T-helper 2 cell treated with Interferon-gamma antibody and Interleukin-4, amounts not matched to agents 100 ng/mL and 5 ng/mL, for 36 hours (primary cell): ENCODE measurements around the gene SRL. TPM values are rescaled to one million over a fixed set of nuclear protein-coding genes. Genes with fewer than 3 reads are reported as not detected.
"Not testable (repeated sequence)": the region's sequence is repeated elsewhere in the genome, so short reads cannot be mapped to it uniquely, and the experiment has no call there.

Source experiments
- intact Hi-C: fragments of 100-400 bp; cut with micrococcal nuclease; formaldehyde crosslinking; loops from one replicate; pipeline ENCODE4 v1.15.1; 2023
- total RNA-seq: library from RNA; stranded (reverse); gene quantifications from 2 replicates; pipeline ENCODE4 v1.2.3, GENCODE V29; 2022

Gene SRL
- total RNA-seq, 1 donor from 2014 or later: not detected

GRCh38 chr16:4175849-4176248, 66.0 kb downstream of the SRL start:
- intact Hi-C loops: no loop called here

- intact Hi-C loops: no loop called here
Measured at GRCh38 chr16:4172070-4172469, 69.8 kb downstream of the SRL start.

DNA sequence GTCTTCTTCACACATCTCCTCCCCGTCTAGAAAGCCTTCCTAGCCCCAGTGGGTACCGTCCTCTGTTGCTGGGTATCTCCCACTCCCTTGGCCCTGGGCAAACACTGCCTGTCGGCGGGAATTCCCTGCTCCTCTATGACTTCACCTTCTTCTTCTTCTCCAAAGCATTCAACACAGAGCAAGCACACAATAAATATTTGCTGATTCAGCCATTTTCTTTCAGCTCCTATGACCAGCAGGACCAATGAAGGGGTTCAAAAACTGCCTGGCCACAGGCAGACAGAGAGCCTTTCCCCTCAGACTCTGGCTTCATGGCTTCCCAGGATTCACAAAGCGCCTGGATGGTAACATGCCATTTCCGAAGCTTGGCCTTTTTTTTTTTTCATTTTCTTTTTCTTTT, 72.5 kb downstream of the SRL start:
- intact Hi-C loops: no loop called here

GRCh38 chr16:4166821-4167220, 75.1 kb downstream of the SRL start:
- intact Hi-C loops: no loop called here

DNA sequence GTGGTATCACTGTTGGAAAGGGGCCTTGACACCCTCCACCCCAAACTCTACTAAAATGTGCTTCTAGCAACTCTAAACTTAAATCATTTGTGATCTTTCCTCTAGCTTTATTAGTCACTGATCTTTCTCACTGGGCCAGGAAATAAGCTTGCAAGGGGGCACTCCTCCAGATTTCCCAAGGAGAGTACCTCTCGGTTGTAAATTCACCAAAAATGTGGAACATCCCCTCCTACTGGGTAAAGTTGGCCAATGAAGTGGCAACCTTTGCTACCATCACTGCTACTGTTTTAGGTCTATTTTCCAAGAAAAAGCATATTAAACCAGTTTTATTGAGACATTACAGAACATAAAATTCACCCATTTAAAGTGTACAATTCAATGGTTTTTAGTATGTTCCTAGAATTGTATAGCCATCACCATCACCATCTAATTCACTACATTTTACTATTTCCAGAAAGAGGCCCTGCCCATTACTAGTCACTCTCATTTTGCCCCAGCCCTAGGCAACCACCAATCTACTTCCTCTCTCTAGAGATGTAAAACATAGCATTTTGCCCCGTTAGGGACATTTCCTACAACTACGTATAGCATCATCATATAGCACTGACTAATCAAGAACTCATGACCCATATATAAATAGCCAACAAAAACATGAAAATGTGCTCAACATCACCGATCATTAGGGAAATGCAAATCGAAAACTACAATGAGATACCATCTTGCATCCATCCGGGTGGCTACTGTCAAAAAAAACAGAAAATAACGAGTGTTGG, 81.0 kb downstream of the SRL start:
- intact Hi-C loops: no loop called here

GRCh38 chr16:4159726-4160125, 82.2 kb downstream of the SRL start:
- intact Hi-C loops: no loop called here

GRCh38 chr16:4158143-4159093, 83.5 kb downstream of the SRL start:
- intact Hi-C loops: no loop called here

DNA sequence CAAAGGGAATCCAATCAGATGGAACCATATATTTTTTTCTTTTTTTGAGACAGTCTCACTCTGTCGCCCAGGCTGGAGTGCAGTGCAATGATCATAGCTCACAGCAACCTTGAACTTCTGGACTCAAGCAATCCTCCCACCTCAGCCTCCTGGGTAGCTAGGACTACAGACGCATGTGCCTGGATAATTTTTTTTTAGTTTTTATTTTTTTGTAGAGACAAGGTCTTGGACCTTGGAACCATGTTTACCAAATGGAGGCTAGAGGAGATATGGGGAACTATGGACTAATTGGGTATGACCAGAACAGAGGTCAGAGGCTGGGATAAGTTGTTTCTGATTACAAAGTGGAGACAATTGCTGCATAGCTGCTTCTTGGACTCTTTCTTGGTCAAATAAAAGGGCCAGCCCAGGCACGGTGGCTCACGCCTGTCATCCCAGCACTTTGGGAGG, 84.5 kb downstream of the SRL start:
- intact Hi-C loops: no loop called here

DNA sequence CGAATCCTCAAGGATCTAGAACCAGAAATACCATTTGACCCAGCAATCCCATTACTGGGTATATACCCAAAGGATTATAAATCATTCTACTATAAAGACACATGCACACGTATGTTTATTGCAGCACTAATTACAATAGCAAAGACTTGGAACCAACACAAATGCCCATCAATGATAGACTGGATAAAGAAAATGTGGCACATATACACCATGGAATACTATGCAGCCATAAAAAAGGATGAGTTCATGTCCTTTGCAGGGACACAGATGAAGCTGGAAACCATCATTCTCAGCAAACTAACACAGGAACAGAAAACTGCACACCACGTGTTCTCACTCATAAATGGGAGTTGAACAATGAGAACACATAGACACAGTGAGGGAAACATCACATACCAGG, 85.4 kb downstream of the SRL start:
- intact Hi-C loops: not testable (repeated sequence)

DNA sequence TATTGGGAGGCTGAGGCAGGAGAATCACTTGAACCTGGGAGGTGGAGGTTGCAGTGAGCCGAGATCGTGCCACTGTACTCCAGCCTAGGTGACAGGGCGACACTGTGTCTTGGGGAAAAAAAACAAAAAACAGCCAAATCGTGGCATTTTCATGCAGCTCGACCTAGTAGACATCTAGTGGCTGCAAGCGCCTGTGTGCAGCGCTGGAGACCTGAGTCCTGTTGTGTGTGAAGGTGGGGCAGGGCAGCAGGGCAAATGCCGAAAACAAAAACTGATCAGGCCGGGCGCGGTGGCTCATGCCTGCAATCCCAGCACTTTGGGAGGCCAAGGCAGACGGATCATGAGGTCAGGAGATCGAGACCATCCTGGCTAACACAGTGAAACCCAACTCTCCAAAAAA, 88.5 kb downstream of the SRL start:
- intact Hi-C loops: not testable (repeated sequence)

- intact Hi-C loops: no loop called here
Measured at GRCh38 chr16:4152267-4152666, 89.6 kb downstream of the SRL start.

DNA sequence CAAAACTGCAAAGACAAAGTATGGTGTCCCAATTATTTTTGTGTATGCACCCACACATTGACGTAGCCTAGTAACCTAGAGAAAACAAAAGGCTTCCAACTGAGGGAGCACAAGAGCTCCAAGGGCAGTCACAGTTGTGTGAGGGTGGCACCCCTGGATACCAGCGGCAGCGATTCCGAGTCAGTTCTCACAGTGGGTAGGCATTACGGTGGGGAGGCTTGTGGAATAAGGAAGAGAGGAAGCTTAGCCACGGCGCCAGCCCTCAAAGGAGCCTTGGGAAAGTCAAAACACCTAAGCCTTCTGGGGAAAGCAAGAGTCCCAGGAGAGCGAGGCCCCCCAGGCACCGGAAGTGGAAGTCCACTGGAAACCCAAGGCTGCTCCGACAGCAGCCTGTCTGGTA, 94.6 kb downstream of the SRL start:
- intact Hi-C loops: no loop called here

DNA sequence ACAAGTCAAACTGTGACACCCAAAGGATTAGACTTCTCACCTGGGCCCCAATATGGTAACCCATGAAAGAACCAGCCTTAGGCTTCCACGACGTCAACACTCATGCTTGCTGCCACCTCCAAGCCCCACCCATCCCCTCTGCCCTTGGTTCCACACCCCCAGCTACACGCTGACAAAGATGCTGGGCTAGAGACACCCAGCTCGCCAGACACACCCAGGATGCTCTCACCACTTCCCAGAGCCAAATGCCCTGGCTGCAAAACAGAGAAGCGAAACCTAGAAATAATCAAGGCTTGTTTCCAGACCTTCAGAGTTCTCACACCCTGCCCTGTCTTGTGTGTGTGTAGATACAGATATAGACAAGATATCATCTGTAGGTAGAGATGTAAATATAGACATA, 99.6 kb downstream of the SRL start:
- intact Hi-C loops: no loop called here

DNA sequence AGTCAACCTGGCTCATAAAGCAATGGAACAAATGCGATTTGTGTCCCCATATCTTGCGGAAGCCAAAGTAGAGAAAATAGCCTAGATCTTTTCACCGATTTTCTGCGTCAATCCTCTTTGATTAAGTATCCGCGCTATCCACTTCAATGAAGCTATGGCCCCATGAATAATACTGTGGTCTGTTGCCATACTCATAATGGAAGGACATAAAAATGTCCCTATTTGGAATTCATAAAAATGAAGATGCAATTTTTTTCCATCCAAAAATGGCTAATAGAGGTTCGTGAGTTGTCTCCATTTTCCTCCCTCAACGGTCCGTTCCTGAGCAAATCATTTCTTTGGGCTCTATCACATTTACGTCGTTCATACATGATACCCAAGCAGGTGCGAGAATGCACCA, 100.3 kb downstream of the SRL start:
- intact Hi-C loops: no loop called here

GRCh38 chr16:4140652-4141051, 101.2 kb downstream of the SRL start:
- intact Hi-C loops: no loop called here

- intact Hi-C loops: no loop called here
Measured at GRCh38 chr16:4139968-4140367, 101.9 kb downstream of the SRL start.

Other genes starting within 250 kb of the SRL start
- 7.8 and 8.9 TPM in 2 replicates for gene ADCY9, start 125.6 kb downstream of the SRL start, total RNA-seq
- 25.4 and 27.0 TPM in 2 replicates for gene TFAP4, start 30.9 kb upstream of the SRL start, total RNA-seq
- gene GLIS2, start 74.0 kb upstream of the SRL start, total RNA-seq: 0.64 and 0.77 TPM in 2 replicates
- gene PAM16, start 109.2 kb upstream of the SRL start, total RNA-seq: 48.5 and 48.9 TPM in 2 replicates
- gene VASN, start 129.8 kb upstream of the SRL start, total RNA-seq: not detected in 2 replicates
- 200 and 202 TPM in 2 replicates for gene CORO7, start 174.5 kb upstream of the SRL start, total RNA-seq
- 66.0 and 68.6 TPM in 2 replicates for gene DNAJA3, start 183.8 kb upstream of the SRL start, total RNA-seq
- 45.1 and 45.7 TPM in 2 replicates for gene NMRAL1, start 232.5 kb upstream of the SRL start, total RNA-seq
- 77.5 and 79.6 TPM in 2 replicates for gene HMOX2, start 234.3 kb upstream of the SRL start, total RNA-seq